D721Med (cell line): ENCODE data around the gene CELA3B.

Experiments
- DNase-seq: peaks from one replicate; pipeline ENCODE4 v3.0.0; 2011; ENCODE audit warnings: low spot score; ENCODE audit not compliant: insufficient read length
- FAIRE-seq: peaks from 2 replicates; lab custom pipeline; 2011; peaks lifted over from hg19 to GRCh38; lab: Jason Lieb, UNC
- TF ChIP-seq, protein P1 (sequence below): IDR thresholded peaks from 2 replicates; pipeline ENCODE4 v1.5.1; 2012; ENCODE audit warnings: mild to moderate bottlenecking, control low read depth; ENCODE audit not compliant: insufficient read depth; ENCODE audit errors: missing control alignments

Gene CELA3B

DNA sequence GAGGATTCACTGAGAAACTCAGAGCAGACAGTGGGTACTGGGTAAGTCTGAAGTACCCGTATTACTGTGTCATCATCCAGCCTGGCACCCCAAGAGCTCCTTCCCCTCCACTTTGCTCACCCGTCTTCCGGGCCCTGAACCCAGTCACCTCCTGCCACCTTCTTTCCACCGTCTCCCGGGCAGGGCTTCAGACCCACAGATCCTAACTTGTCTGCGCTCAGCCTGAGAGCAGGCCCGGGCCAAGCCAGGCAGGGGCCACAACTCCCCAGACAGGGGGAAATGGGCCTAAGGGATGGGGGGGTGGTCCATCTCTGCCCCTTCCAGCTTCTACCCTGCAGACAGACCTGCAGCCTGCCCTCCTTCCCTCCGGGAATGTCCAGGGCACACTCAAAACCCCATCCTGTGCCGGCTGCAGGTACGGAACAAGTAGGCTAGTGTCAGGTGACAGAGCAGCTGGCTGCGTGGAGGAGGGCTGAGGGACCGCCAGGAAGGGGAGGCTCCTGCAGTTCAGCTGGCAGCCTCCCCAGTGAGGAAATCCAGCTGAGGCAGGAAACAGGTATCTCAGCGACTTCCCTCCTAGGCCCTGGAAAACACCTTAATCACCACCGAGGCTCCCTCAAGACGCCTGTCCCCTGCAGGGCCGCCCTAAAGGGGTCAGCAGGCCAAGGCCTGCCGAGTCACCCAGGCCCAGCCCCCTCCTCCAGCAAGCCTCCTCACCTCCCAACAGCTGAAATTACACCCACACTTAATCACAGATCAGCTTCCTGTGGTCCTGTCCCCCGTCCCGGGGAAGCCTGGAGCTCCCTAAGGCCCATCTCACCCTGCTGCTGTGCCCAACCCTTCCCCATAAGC, 43.2 kb upstream of the CELA3B start:
- FAIRE-seq (no peak), DNase-seq (no peak)
- TF ChIP-seq, protein P1, sequence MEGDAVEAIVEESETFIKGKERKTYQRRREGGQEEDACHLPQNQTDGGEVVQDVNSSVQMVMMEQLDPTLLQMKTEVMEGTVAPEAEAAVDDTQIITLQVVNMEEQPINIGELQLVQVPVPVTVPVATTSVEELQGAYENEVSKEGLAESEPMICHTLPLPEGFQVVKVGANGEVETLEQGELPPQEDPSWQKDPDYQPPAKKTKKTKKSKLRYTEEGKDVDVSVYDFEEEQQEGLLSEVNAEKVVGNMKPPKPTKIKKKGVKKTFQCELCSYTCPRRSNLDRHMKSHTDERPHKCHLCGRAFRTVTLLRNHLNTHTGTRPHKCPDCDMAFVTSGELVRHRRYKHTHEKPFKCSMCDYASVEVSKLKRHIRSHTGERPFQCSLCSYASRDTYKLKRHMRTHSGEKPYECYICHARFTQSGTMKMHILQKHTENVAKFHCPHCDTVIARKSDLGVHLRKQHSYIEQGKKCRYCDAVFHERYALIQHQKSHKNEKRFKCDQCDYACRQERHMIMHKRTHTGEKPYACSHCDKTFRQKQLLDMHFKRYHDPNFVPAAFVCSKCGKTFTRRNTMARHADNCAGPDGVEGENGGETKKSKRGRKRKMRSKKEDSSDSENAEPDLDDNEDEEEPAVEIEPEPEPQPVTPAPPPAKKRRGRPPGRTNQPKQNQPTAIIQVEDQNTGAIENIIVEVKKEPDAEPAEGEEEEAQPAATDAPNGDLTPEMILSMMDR = no peak

- no peak for DNase-seq
- TF ChIP-seq, protein P1 = no peak
- FAIRE-seq = no peak
Observed at GRCh38 chr1:21935393-21935804, 41.4 kb upstream of the CELA3B start.

DNA sequence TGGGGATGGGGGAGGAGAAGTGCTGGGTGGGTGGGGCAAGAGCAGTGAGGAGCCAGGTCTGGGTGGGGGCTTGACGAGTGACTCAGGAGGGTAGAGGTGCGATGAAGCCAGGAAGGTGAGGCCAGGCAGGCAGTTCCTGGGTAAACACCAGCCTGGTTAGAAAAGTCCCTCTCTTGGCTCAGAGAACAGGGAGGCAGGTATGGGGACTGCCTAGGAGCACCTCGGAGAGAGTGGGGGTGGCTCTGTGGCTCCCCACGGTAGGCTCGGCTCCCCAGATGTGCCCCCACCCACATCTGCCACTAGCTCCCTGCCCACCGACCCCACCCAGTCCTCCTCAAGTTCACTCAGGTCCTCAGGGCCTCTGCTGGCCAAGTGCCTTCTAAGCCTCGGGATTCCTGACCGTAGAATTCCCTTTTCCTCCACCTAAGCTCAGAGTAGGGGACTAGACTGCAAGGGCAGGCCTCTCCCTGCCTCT, 40.9 kb upstream of the CELA3B start:
- FAIRE-seq (no peak), DNase-seq (no peak)
- TF ChIP-seq, protein P1 = no peak

GRCh38 chr1:21936366-21937031, 40.3 kb upstream of the CELA3B start:
- no peak for DNase-seq
- no peak for FAIRE-seq

GRCh38 chr1:21937034-21937371, 39.8 kb upstream of the CELA3B start, which contains the start of gene HSPG2:
TSS of gene HSPG2 (minus strand) at chr1:21937310. CDS start at chr1:21937217, 93 bp downstream.
- FAIRE-seq (no peak), DNase-seq (no peak)
- TF ChIP-seq, protein P1 = no peak

More at GRCh38 chr1:21936366-21937031, 40.3 kb upstream of the CELA3B start:
- TF ChIP-seq, protein P1 = no peak

DNA sequence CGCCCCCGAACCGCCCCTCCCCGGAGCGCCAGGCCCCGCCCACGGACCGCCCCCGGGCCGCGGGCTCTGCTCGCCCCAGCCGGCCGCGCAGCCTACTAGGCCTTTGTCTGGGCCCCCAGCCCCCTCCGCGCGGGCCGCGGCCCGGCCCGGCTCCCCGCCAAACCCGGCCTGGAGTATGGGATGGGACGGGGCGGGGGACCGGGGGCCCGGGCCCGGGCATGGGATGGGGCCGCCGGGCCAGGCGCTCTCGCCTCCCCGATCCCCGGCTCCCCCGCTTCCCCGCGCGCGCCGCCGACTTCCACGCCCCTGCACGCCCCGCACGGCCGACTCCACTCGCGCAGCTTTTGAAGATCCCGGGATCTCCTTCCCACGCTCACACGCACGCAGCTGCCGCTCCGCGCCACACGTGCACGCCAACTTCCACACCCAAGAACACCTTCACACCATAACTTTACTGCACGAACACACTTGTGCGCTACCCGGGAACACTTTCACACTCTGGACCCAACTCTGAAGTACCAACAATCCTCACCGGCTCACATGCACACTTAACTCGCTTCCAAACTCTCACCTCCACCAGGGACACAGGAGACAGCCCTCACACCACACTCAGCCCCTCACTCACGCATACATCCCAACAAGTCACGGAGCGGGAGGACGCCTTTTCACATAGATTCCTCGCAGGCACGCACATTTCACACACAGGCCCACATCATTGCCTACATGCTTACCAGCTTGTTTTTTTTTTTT, 39.3 kb upstream of the CELA3B start:
- TF ChIP-seq, protein P1 = no peak
- DNase-seq (peak; percentile 21), FAIRE-seq (no peak)
